HG03354 (cell line): ENCODE results near the gene PIM2.

Experiments
- ATAC-seq: cut with Tn5 transposase; IDR thresholded peaks from one replicate; pipeline ENCODE4 v1.9.1; 2021; ENCODE audit warnings: mild to moderate bottlenecking; ENCODE audit not compliant: unreplicated experiment, poor library complexity, severe bottlenecking

The PIM2 gene

GRCh38 chrX:48911412-48912182, 7.2 kb downstream of the PIM2 start, which contains the start of gene SLC35A2:
Gene SLC35A2 (minus strand): TSS chrX:48911646. CDS start chrX:48911636, 10 bp downstream.
- ATAC-seq, result peak; percentile 72

GRCh38 chrX:48910926-48911411, 7.9 kb downstream of the PIM2 start:
- peak; percentile 7 for ATAC-seq

GRCh38 chrX:48909703-48910294, 9.0 kb downstream of the PIM2 start:
- ATAC-seq, result no peak

GRCh38 chrX:48908600-48908999, 10.2 kb downstream of the PIM2 start:
- ATAC-seq, result no peak

GRCh38 chrX:48905090-48905790, 13.6 kb downstream of the PIM2 start:
- no peak for ATAC-seq

- ATAC-seq, result no peak
These were observed 14.2 kb downstream of the PIM2 start for GRCh38 chrX:48904626-48905025.

GRCh38 chrX:48904180-48904579, 14.6 kb downstream of the PIM2 start:
- ATAC-seq, result no peak

GRCh38 chrX:48903290-48903689, 15.5 kb downstream of the PIM2 start:
- no peak for ATAC-seq

- no peak for ATAC-seq
These were observed 16.0 kb downstream of the PIM2 start for GRCh38 chrX:48902776-48903175.

- ATAC-seq, result no peak
These were observed 16.7 kb downstream of the PIM2 start for GRCh38 chrX:48902135-48902534.

GRCh38 chrX:48901069-48901468, 17.8 kb downstream of the PIM2 start:
- no peak for ATAC-seq

- no peak for ATAC-seq
These were observed 19.8 kb downstream of the PIM2 start for GRCh38 chrX:48899078-48899410.

GRCh38 chrX:48897625-48898306, 21.1 kb downstream of the PIM2 start, which contains the start of the genes PQBP1 and TIMM17B:
Gene PQBP1 (plus strand): TSS chrX:48897930. CDS start chrX:48898510, 580 bp downstream.
Gene TIMM17B (minus strand): TSS chrX:48897768. CDS start chrX:48897749, 19 bp downstream.
- ATAC-seq, result peak; percentile 90

- ATAC-seq, result peak; percentile 18
These were observed 21.6 kb downstream of the PIM2 start for GRCh38 chrX:48897157-48897624.

GRCh38 chrX:48896611-48897011, 22.2 kb downstream of the PIM2 start:
- no peak for ATAC-seq

GRCh38 chrX:48894891-48895290, 23.9 kb downstream of the PIM2 start:
- ATAC-seq, result no peak

- no peak for ATAC-seq
These were observed 25.1 kb downstream of the PIM2 start for GRCh38 chrX:48893556-48894348.

- no peak for ATAC-seq
These were observed 25.9 kb downstream of the PIM2 start for GRCh38 chrX:48892896-48893295.
